IPS DF 19.7 (cell line): Measurements from ENCODE around the gene SERPINB7.

Experiments used
- DNase-seq: peaks from one replicate; pipeline ENCODE4 v3.0.0-alpha.2; 2013; ENCODE audit warnings: low read depth, low spot score

The SERPINB7 gene

DNA sequence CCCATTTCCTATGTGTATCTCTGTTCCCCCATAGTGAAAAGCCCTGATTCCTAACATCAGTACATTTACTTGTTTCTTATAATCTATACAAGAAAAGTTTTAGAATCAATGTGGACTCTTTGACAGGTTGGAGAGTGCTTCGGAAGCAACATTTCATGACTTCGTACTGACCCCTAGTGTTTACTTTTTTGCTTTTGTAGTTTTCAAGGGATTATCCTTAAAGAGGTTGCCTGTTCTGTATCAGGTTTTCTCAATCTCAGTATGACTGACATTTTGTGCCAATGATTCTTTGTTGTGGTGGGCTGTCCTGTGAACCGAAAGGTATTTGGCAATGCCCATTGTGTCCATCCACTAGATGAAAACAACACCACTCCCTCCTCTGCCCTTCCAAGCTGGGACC, 69.0 kb downstream of the SERPINB7 start:
- DNase-seq = no peak

DNA sequence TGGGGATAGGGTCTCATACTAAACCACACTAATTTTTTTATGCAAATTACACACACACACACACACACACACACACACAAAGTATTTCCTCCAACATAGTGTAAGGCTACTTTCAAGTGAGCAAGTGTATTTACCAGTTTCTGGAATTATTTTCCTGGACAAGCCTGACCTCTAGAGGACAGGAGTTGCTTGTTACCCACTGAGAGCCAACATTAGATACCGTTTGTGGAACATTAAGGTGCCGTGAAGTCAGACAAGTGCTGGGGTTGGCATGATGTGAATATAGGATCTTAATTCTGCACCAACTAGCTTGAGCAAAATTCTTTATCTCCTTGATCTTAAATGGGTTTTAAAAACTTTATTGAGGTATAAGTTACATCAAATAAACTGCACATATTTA, 72.9 kb downstream of the SERPINB7 start:
- DNase-seq = no peak

DNA sequence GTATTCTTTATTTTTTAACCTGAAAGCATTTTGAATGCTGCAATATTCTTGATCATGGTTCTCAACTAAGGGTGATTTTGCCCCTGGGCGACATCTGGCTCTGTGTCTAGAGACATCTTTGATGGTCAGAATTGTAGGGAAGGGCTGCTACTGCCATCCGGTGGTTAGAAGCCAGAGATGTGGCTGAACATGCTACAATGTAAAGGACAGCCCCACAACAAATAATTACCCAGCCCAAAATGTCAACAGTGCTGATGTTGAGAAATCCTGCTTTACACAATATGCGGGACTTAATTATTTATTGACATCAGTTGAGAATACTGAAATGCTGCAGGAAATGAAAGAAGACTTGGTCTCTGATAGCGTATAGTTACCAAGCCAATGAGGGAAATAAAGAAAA, 74.8 kb downstream of the SERPINB7 start:
- no peak for DNase-seq

GRCh38 chr18:63850636-63851035, 75.4 kb downstream of the SERPINB7 start:
- DNase-seq = no peak
